Stimulated activated CD4-positive, alpha-beta T cell treated with anti-CD3 and anti-CD28 coated beads, Interleukin-12 subunit alpha, Interleukin-12 subunit beta, amount 100 ng/mL, for 24 hours (primary cell): ENCODE data around the gene ABHD16B.
A peak's percentile ranks its signal among the peaks of the same experiment; 100 is the strongest.
"Not testable (repeated sequence)": the region's sequence is repeated elsewhere in the genome, so short reads cannot be mapped to it uniquely, and the experiment has no call there.

Experiments
- DNase-seq, 2 experiments: peaks; one replicate each; pipeline ENCODE4 v3.0.0-alpha.2; 2020; ENCODE audit warnings: low read depth in 2 of 2

ABHD16B gene

DNA sequence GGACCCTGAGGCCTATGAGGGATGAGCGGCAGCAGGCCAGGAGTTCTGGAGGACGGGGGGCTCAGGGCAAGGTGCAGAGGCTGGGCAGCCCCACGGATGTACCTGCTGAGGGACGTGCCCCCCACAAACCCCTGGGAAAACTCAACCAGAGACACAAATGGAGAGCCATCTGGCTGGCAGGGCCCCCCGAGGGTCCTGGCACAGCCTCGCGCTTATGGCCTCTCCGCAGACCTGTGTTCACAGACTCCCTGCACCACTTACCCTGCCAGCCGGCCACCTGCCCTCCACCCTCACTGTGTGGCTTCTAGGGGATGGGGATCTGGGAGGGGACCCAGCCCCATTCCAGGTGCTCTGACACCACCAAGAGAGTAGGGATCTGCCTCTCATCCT is 26.8 kb upstream of the ABHD16B start:
- DNase-seq, result no peak

DNA sequence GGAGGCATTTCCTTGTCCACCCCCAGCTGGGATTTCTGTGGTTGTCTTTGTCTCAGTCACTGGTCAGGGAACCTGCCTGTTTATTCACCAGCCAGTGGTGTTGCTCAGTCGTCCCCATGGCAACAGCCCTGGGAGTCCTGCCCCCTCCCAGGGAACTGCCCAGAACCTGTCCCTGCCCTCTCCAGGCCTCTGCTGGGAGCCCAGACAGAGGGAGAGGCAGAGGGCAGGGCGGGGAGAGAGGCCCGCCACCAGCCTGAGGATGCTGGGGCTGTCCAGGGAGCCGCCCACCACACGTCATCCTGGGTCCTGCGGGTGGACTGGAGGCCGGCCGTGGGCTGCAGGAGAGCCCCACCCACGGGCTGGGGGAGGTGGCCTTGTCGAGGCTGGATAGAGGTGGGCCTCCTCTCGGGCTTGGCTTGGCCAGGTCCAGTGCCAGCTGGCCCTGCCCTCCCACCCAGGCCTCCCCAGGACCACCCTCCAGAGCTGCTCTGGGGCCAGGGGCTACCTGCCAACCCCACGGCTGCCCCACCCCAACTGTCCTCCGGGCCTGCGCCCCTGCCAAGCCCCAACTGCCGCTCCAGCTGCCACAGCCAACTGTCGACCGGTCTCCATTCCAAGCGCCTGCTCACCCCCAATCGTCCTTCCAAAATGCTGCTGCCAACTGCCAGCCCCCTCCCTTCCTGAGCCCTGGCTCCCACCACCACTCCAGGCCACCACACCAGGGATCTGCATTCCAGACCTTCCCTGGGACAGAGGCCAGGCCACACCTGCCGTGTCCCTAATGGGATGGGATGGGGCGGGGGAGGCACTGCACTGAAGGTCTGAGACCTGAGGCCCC is 26.1 kb upstream of the ABHD16B start:
- DNase-seq, result no peak

DNA sequence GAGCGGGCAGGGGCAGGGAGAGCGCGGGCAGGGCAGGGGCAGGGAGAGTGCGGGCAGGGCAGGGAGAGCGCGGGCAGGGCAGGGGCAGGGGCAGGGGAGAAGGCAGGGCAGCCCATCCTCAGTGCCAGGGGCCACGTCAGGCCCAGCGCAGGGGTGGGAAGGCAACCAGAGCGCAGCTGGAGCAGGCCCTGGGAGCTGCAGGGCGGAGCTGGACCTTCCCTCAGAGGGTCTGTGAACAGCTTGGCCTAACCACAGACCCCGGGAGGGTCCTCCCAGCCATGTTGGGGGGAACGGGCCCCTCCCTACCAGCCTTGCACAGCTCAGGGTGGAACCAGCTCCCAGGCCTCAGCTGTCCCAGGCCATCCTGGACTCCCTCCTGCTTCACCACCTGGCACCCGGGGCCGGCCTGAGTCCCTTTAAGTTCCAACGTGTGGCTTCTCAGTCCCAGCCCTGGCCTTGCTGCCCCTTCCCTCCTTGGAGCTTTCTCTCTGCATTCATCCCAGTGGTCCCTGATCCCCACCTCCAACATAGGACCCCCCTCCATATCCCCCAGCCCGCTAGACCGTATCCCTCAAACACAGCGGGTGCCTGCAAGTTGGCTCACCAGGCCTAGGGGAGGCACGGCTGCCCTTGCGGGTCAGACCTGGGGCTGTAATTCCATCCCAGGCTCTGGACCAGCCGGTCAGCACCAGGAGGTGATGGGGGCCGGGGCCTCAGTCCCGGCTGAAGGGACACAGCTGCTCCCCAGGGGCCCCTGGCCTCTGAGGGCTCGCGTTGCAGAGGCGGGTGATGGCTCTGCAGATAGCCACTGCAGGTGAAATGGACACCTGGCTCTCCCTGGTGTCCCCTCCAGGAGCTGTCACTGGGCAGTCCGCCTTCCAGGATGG is 24.6 kb upstream of the ABHD16B start:
- no peak for DNase-seq

DNA sequence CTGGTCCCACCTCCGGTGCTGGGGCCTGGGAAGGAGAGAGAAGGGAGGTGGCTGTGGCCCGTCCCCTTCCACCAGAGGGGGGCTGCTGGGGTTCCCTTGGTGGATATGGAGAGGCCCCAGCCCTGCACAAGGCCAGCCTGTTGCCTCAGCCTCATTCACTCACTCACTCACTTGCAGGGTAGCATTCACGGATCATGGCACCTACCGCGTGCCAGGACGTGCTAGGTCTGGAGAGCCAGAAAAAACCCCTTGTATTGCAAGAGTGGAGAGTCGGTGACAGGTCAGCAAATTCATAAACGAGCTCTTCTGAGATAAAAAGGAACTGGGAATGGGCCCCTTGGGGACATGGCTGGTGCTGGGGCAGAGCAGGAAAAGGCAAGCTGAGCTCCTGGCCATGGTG is 23.8 kb upstream of the ABHD16B start:
- DNase-seq, result no peak

DNA sequence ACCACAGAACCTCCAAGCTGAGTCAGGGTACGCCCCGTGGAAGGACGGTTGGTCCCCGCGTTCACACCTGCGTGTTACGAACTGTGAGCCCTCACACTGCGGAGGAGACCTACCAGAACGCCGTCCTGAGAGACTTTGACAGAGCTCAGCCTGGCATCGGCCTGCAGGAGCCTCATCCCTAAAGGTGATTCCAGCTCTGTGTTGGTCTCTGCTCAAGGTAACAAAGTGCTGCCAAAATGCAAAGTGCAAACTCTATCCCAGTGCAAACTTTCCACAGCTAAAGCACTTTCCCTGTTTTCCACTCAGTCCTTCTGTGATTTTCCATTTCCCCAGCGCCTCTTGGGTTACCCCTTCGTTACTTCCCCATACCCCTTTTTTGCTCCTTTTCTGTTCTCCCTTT is 21.7 kb upstream of the ABHD16B start:
- DNase-seq, result no peak

DNA sequence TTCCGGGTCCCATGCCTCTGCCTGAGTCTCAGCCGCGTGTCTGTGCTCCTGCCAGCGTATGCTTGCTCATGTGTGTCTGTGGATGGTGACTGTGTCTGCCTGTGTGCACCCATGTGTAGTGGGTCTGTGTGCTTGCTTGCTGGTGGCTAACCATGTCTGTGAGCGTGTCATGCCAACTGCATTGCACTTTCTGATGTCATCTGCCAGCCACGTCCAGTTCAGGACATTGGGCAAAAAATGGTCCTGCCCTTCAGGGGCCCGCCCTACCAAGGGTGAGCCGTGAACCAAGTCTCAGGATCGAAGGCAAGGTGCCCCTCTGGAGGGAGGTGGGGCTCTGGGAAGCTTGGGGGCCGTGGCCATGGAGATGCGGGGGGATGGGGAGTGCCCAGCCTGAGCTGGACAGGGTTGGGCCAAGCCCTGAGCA is 20.9 kb upstream of the ABHD16B start:
- DNase-seq, result no peak

DNA sequence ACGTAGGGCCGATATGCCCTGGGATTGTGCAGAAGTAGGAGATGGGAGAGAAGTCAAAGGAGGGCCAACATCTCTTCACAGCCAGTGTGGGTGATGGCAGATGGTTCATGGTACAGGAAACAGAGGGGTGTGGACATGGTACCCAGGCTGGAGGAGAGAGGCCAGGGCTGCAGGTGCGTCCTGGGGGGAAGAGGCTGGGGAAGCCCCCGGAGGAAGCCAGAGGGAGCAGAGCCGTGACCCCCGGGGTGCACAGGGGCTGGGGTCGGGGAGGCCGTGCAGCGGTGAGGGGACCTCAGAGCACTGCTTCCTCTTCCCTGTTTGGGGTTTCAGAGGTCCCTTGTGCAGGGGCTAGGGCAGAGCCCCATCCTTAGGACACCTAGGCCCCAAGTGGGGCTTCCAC is 19.0 kb upstream of the ABHD16B start:
- DNase-seq, result no peak

DNA sequence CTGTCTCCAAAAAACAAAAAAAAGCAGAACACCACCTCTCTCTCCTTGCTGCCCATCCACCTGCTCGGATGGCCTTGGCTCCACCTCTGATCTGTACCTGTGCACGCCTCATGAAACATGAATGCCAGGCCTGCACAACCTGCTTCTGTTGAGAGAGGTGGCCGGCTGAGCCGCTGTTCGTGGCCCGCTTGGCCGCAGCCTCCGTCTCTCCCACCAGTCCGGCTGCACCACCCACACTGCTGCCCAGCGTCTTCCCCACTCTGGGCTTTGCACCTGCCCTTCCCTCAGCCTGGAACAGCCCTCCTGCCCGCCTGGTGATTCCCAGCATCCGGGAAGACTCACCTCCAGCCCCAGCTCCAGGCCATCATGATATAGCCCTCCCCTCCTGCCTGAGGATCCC is 18.1 kb upstream of the ABHD16B start:
- no peak for DNase-seq

DNA sequence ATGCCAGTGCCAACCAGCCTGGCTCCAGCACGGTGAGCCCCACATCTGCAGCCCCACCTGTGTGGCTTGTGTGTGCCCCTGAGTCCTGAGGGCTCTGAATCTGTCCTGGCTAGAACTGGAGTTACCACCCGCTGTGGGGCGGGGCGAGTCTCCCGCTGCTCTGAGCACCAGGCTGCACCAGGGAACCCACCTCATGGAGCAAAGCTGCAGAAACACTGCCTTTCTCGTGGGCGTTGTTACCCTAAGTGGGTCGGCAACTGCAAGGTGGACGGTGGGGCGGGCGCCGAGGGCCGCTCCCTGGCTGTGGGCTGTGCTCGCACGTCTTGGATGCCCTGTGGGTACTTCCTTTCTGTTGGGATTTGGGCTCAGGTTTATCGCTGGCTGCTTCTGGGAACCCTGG is 17.5 kb upstream of the ABHD16B start:
- DNase-seq, result no peak

DNA sequence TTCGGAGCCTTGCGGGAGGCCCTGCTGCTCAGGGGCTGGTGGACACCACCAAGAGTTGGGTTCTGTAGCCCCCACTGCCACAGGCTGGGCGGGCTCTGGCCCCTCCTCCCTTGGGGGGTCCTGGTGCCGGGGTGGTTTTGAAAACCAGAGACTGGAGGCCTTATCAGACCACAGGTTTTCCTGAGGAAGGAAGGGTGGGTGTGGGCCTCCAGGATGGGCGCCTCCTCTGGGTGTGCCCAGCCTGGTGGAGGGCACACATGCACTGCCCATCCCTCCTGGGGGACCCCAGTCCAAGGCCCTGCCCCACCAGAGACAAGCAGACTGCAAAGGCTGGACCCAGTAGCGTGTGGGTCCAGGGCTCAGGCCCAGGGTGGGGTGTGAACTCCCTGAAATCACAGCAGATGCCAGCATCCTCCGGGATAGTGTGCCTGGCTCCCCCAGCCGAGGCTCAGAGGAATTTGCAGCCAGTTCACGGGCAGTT is 16.7 kb upstream of the ABHD16B start:
- no peak for DNase-seq

DNA sequence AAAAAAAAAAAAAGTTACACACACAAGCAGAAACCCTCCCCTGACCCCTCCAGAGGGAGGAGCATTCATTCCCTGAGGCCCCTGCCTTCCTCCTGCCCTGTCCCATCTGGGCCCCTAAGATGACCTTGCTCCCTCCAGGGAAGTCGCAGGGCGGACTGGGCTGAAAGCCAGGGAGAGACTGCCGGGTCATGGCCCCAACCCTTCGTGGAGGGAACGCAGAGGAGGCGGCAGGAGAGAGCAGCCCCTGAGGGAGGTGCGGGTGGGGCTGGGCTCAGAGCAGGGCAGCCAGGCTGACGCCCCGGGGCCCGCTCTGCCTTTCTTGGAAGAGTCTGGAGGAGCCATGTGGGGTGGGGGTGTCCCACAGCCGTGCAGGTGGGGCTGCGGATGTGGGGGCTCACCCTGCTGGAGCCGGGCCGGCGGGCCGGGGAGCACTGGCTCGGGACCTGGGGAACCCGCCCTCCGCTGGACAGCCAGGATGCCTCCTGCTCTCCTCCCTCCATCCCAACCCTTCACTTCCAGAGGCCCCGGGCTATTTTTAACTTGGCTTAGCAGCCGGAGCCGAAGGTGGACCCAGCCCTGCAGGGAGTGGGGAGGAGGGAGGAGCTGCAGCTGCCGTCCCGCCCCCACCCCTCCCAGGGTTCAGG is 15.0 kb upstream of the ABHD16B start:
- DNase-seq, result no peak

DNA sequence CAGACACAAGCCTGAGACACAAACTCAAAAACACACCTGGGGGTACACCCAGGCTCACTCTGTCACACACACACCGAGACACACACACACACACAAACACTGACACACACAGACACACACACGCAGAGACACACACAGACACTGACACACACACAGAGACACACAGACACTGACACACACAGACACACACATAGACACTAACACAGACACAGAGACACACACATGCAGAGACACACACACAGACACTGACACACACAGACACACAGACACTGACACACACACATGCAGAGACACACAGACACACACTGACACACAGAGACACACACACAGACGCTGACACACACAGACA is 14.4 kb upstream of the ABHD16B start:
- DNase-seq, result no peak

DNA sequence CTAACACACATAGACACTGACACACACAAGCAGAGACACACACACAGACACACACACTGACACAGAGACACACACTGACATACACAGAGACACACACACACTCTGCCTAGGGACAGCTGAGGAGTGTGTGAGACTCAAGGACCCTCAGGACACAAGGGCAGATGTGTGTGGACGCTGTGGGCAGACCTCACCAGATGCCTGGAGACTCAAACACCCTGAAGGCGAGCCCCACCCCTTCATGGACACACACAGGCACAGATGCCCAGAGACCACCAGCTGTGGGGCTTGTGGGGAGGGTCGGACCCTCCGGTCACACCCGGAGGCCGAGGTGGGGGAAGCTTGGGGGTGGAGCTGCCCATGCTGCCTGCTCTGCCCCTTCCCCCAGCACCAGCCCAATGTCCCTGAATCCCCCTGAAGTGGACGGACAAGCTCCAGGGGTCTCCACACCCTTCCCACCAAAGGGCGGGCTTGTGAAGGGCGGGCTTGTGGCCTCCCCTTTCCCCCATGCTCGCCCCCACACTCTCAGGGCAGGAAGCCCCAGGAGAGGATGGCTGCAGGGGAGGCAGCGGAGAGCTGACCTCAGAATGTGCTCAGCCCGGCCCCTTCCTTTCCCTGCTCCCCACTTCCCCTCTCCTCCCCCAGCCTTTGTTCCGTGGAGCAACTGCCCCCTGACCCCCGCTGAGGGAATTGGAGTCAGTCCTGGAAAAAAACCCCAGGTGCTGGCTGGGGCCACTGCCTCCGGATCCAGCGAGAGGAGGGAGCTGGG is 13.9 kb upstream of the ABHD16B start:
- DNase-seq, result no peak

DNA sequence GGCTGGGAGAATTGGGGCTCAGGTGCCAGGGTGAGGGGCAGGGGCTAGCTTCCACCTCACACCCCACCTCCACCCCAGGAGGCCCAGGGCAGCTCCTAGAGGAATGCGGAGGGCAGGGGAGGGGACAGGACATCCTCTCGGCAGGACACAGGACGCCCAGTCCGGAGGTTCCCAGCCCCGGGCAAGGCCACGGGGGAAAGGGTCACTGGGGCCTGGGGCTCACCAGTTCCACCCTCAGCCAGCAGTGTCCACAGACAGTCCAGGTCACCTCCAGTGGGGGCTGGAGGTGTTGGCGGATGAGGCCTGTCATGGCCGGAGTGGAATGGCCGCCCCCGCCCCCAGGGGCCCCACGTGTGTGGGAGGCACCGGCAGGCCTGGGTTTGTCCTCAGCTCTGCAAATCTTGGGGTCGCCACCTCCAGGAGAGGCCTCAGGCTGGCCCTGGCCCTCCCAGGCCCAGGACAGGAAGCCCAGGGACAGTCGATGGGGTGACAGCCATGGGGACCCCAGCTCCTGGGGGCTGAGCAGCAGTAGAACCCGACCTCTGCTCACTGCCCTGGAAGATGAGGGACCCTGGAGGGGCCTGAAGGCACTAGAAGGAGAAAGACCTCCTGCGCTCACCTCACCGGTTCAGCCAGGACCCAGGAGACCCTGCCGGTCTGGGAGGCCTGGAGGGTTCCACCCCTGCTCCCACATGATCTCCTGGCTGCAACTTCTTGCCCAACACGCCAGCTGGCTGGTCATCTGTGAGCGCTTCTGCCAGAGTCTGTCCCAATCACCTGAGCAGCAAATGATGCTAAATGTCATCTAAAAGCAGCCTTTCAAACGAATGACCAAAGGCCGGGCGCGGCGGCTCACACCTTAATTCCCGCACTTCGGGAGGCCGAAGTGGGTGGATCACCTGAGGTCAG is 13.0 kb upstream of the ABHD16B start:
- DNase-seq, result no peak

DNA sequence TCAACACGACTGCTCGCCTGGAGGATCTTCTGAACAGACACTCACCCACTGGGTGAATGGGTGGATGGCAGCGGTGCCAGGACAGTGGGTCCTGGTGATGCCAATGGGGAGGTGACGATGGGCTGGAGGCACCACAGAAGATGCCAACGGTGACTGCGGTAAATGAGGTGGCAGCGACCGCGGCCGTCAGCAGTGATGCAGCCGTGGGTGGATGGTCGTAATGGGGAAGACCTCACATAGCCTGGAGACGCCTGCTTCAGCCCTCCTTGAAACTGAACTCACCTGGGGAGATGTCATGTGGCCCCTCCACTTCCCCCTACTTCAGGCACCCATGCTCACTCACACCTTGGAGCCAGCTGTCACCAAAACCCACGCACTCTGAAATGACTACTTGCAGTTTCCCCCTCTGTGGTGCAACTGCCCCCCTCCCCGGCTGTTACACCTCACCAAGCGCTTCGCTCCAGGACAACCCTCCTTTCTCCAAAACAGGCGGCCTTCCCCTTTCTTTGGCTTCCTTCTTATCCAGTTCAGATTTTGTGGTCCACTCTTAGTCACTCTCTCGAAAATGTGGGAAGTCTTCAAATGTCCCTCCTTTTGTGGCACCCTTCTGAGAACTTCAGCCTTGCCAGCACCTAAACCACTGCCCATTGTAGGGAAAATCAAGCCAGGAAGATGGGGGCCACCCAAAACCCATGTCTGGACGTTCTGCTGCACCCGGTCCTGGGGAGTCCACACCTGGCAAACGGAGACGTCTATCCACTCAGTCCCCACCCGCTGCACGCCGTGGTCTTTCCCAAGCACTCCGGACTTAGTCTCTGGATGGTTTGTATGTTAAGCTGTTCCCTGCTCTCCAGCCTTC is 10.4 kb upstream of the ABHD16B start:
- DNase-seq, result peak in 1 of 2 experiments; percentile 57

DNA sequence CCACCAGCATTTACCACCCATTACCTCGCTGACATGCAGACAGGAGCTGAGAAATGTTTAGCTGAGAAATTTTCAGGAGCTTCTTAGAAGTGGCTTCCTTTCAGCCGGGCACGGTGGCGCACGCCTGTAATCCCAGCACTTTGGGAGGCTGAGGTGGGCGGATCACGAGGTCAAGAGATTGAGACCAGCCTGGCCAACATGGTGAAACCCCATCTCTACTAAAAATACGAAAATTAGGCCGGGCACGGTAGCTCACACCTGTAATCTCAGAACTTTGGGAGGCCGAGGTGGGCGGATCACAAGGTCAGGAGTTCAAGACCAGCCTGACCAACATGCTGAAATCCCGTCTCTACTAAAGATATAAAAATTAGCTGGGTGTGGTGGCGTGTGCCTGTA is 9.8 kb upstream of the ABHD16B start:
- not testable (repeated sequence) for DNase-seq

DNA sequence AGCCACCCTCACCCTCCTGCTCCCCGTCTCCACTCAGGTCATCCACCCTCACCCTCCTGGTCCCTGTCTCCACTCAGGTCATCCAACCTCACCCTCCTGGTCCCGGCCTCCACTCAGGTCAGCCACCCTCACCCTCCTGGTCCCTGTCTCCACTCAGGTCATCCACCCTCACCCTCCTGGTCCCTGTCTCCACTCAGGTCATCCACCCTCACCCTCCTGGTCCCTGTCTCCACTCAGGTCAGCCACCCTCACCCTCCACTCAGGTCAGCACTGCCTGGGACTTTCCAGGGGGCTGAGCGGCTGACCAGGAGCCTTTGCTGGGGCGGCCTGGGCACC is 7.6 kb upstream of the ABHD16B start:
- DNase-seq, result not testable (repeated sequence)

DNA sequence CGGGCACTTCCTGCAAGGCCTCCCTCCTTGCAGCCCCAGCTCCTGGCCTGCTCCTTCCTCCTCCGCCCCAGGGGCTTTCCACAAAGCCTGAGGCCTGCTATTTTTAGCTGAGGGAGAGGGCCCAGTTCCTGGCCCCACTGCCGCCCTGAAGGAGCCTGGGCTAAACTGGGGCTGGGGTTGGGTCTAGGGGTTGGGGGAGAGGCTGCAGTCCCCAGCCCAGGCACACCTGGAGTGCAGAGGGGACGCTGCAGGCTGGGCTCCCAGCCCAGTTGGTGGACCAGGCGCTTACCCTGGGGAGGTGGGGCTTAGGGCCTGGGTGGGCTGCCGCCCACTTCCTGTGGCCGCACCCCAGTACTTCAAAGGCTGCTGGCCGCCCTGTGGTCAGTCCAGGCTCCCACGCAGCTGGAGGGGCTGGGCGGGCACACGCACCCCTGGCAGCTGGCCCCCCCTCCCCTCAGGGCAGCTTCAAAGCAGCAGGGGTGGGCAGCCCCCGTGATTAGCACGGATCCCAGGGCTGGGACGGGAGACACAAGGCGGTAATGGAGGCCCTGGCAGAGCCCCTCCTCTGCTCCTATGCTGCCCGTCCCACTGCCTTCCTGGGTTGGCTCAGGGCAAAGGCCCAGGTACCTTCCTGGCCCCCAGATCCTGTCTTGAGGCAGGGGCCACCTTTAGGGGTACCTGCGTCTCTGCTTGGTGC is 7.1 kb upstream of the ABHD16B start:
- no peak for DNase-seq

DNA sequence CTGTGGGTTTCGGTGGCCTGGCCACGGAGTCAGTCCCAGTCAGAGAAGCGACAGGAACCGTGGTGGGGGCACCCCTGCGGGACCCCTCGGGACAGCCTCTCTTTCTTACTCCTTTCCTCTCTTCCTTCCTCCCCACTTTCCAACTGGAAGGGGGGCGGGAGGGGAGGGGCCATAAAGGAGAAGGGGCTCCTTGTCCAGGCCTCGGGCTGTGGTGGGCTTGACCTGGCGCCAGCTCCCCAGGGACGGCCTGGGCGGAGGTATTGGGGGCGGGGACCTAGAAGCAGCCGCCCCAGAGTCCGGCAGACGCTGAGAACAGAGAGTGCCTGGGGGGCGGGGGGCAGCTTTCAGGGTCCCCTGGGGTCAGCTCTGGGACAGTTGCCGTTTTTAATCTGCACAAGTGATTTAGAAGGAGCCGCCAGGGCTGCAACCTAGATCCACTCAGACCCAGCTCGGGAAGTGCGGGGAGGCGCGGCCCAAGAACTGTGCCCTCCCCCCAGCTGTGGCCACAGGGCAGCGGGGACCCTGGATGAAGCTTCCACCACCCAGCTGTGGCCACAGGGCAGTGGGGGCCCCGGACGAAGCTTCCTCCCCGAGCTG is 6.4 kb upstream of the ABHD16B start:
- DNase-seq, result no peak
